Measurements from ENCODE around the gene SGTB. TPM values are rescaled to one million over a fixed set of nuclear protein-coding genes. Genes with fewer than 3 reads are reported as not detected.
A peak's percentile ranks its signal among the peaks of the same experiment; 100 is the strongest.

SGTB gene
- total RNA-seq, 1 donor from 2014 or later: 6.9 TPM

DNA sequence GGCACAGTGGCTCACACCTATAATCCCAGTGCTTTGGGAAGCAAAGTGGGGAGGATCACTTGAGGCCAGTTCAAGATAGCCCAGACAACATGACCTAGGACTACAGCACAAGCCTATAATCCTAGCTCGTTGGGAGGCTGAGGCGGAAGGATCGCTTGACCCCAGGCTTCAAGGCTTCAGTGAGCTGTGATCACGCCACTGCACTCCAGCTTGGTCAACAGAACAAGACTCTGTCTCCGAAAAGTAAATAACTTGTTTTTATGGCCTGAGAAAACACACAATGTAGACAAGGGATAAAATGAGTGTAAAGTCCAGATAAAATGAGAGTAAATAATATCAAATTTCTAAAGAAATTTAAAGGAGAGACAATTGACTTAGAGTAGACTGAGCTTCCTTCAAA is 70.8 kb downstream of the SGTB start:
- no peak for DNase-seq (ENCODE audit: low spot score in 2 of 2)
- Histone ChIP-seq H3K27me3 (no peaks in the 10 kb centered on the region), H3K9me3 (no peaks in the 10 kb centered on the region), H3K4me1 (no peaks in the 10 kb centered on the region), H3K27ac (no peak overlapping the region), H3K4me3 (no peak overlapping the region), H3K36me3 (peaks cover 6 to 13% of the 10 kb centered on the region in 2 donors)
- intact Hi-C loops (cut with DNase I): no loop called here
- TF ChIP-seq CTCF (IDR thresholded peaks at IDR 0.05): no peak

GRCh38 chr5:65647941-65648340 is 74.0 kb downstream of the SGTB start:
- H3K27ac ChIP-seq: no peak overlapping the region
- DNase-seq (ENCODE audit: low spot score in 2 of 2): no peak
- intact Hi-C loops (cut with DNase I): no loop called here
- H3K4me3 ChIP-seq: no peak overlapping the region
- H3K27me3 ChIP-seq: no peaks in the 10 kb centered on the region
- H3K9me3 ChIP-seq: no peaks in the 10 kb centered on the region
- H3K36me3 ChIP-seq: peaks cover 6 to 8% of the 10 kb centered on the region in 2 donors
- no peaks in the 10 kb centered on the region for H3K4me1 ChIP-seq
- TF ChIP-seq CTCF (IDR thresholded peaks at IDR 0.05): no peak

- Histone ChIP-seq H3K9me3 (no peaks in the 10 kb centered on the region), H3K4me1 (no peaks in the 10 kb centered on the region), H3K36me3 (peaks cover 6 to 8% of the 10 kb centered on the region in 2 donors), H3K4me3 (no peak overlapping the region), H3K27ac (no peak overlapping the region), H3K27me3 (no peaks in the 10 kb centered on the region)
- TF ChIP-seq CTCF (IDR thresholded peaks at IDR 0.05): no peak
- intact Hi-C loops (cut with DNase I): no loop called here
- DNase-seq (ENCODE audit: low spot score in 2 of 2): no peak
Measured at GRCh38 chr5:65646938-65647337, 75.0 kb downstream of the SGTB start.

DNA sequence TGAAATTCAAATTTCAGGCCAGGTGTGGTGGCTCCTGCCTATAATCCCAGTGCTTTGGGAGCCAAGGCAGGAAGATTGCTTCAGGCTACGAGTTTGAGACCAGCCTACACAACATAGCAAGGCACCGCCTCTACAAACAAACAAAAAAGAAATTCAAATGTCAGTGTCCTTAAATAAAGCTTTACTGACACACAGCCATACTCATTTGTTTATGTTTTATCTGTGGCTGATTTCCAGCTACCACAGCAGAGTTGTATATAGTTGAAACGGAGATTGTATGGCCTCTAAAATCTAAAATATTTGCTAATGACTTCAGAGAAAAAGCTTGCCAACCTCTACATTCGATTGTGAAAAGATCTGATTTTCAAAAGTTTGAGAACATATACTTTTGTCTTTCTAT is 81.7 kb downstream of the SGTB start:
- no peaks in the 10 kb centered on the region for H3K27me3 ChIP-seq
- no peak overlapping the region for H3K4me3 ChIP-seq
- H3K9me3 ChIP-seq: no peaks in the 10 kb centered on the region
- H3K27ac ChIP-seq: no peak overlapping the region
- no peak for TF ChIP-seq CTCF (IDR thresholded peaks at IDR 0.05)
- DNase-seq (ENCODE audit: low spot score in 2 of 2): no peak
- no peaks in the 10 kb centered on the region for H3K4me1 ChIP-seq
- H3K36me3 ChIP-seq: peaks cover 21 to 43% of the 10 kb centered on the region in 2 donors
- intact Hi-C loops (cut with DNase I): no loop called here

- no peak for DNase-seq (ENCODE audit: low spot score in 2 of 2)
- TF ChIP-seq CTCF (IDR thresholded peaks at IDR 0.05): no peak
- Histone ChIP-seq H3K27ac (no peak overlapping the region), H3K36me3 (peaks cover 2 to 11% of the 10 kb centered on the region in 2 donors), H3K4me3 (no peak overlapping the region), H3K9me3 (no peaks in the 10 kb centered on the region), H3K4me1 (peaks cover 0 to 3% of the 10 kb centered on the region in 2 donors), H3K27me3 (no peaks in the 10 kb centered on the region)
- intact Hi-C loops (cut with DNase I): no loop called here
Measured at GRCh38 chr5:65630981-65631380, 90.9 kb downstream of the SGTB start.

DNA sequence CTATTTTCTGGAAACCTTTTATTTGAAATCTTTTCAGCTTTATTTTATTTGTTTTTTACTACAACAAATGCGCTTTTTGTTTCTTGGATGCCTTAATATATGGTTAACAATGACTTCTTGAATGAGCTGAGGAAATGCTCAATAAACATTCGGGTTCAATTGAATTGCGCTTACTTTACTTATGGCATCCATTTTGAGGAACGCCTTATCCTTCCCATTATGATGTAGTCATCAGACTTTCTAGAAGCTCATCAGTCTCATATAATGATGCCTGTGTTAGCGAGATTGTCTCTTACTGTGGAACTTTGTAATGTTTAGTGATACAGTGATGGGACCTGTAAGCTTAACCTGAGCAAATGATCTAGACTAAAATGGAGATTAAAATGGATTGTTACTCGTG is 96.2 kb downstream of the SGTB start:
- peak overlapping the region; percentile 85 to 86 for H3K4me3 ChIP-seq
- H3K27ac ChIP-seq: no peak overlapping the region
- intact Hi-C loops (cut with DNase I): loop anchor here (1.0 to 2.0 kb wide), 4 partner anchors 63 to 519 kb away; partner anchors contain the start of genes CENPK, NLN, PPWD1 and SGTB

More for the DNA sequence above, 96.2 kb downstream of the SGTB start:
- Histone ChIP-seq H3K27me3 (no peaks in the 10 kb centered on the region), H3K36me3 (peaks cover 0 to 8% of the 10 kb centered on the region in 2 donors), H3K9me3 (no peaks in the 10 kb centered on the region), H3K4me1 (peaks cover 0 to 21% of the 10 kb centered on the region in 2 donors)
- TF ChIP-seq CTCF (IDR thresholded peaks at IDR 0.05): no peak
- DNase-seq (ENCODE audit: low spot score in 2 of 2): no peak
